HG03045 (cell line): ENCODE data around the gene C11orf58.

Experiments used
- ATAC-seq: cut with Tn5 transposase; IDR thresholded peaks from one replicate; pipeline ENCODE4 v1.9.1; 2021; ENCODE audit warnings: mild to moderate bottlenecking, moderate library complexity; ENCODE audit not compliant: unreplicated experiment

C11orf58 gene

GRCh38 chr11:16784666-16785065 lies 46.2 kb downstream of the C11orf58 start:
- ATAC-seq, result no peak

GRCh38 chr11:16785520-16786128 lies 47.2 kb downstream of the C11orf58 start:
- peak; percentile 77 for ATAC-seq

DNA sequence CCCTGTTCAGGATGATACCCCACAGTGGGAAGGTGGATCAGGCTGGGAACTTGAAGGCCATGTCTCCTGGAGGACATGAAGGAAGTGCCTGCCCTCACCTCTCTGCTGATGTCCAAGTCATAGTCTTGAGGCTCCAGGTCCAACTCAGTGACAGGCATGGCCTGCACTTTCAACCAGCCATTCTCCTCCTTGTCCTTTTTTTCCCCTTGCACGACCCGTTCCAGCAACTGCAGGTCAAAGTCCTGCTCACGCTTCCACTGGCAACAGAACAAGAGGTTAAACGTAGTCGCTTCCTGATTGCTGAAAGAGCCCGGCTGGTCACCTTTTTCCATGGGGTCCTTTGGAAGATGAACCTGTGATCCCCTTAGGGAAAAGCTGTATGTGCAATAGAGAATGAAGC lies 47.7 kb downstream of the C11orf58 start:
- no peak for ATAC-seq

GRCh38 chr11:16787035-16787742 lies 48.7 kb downstream of the C11orf58 start:
- no peak for ATAC-seq

DNA sequence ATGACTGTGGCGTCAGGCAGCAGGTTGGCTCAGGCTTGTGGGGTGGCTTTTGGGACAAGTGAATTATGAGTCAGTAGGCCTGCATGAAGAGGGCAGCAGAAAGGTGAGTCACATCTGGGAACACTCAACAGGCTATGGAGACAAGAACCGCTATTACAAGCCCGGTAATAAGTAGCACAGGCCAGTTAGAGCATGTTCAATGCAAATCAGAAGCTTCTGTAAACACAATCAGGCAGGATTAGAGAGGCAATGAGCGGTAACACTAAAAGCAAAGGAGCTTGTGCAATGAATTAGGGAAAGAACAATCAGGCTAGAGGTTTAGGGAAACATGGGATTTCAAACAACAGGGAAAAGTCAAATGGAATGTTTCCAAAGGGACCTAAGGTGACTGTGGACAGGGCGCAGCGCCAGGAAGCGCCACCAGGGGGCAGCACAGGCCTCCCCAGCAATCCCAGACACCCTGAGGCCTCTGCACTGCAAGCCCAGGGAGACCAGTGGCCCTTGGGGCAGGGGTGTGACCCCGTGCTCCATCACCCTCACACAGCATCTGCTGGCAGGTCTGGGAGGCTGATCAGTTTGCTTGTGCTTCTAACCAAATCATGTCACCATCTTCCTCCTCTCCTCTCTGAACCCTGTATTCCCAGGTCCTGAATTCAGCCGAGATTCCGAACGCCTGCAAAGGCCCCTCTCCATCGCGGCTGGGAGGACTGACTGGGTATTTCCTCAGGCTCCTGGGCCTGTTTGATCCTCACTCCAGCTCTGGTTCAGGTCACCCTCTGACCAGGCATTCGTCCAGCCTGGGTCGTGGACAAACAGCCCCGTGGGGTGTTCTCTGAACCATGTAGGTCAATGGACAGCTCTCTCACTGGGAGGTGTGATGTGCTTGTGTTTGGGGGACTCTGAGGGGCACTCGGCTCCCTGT lies 50.0 kb downstream of the C11orf58 start:
- peak; percentile 64 for ATAC-seq

- no peak for ATAC-seq
These were observed 50.6 kb downstream of the C11orf58 start for GRCh38 chr11:16789063-16789420.

- no peak for ATAC-seq
These were observed 51.4 kb downstream of the C11orf58 start for GRCh38 chr11:16789560-16790485.

DNA sequence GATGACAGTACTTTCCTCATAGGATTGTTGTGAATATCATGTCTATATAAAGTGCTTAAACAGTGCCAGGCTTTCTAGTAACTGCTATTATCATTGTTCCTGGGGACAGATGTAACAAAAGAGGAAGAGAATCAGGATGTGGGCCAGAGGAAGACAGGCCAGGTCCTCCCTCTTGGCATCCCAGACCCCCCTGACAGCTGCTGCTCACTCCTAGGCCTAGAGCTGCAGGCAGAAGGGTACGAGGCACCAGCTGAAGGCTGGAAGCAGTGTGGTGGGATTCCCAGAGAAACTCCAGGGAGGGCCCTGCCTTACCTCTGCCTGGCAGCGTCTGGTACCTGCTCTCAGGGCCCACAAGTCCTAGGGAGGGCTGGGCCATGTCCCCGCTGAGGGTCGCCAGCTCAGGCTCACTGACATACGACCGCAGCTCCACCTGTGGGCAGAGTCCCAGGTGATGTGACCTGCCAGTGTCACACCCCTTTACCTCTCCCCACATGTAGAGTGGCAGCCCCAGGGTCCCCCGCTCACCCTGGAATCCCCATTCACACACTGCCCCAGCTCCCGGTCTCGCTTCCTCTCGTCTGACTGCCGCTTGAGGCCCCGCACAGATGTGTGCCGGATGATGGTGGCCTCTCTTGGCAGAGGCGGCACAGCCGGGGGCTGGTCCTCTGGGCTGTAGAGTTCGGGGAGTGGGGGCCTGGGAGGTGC lies 52.2 kb downstream of the C11orf58 start:
- no peak for ATAC-seq

GRCh38 chr11:16791191-16791961 lies 52.9 kb downstream of the C11orf58 start:
- no peak for ATAC-seq

GRCh38 chr11:16792426-16792825 lies 54.0 kb downstream of the C11orf58 start:
- no peak for ATAC-seq

- ATAC-seq, result no peak
These were observed 54.6 kb downstream of the C11orf58 start for GRCh38 chr11:16793009-16793408.

- ATAC-seq, result no peak
These were observed 55.1 kb downstream of the C11orf58 start for GRCh38 chr11:16793511-16793910.

DNA sequence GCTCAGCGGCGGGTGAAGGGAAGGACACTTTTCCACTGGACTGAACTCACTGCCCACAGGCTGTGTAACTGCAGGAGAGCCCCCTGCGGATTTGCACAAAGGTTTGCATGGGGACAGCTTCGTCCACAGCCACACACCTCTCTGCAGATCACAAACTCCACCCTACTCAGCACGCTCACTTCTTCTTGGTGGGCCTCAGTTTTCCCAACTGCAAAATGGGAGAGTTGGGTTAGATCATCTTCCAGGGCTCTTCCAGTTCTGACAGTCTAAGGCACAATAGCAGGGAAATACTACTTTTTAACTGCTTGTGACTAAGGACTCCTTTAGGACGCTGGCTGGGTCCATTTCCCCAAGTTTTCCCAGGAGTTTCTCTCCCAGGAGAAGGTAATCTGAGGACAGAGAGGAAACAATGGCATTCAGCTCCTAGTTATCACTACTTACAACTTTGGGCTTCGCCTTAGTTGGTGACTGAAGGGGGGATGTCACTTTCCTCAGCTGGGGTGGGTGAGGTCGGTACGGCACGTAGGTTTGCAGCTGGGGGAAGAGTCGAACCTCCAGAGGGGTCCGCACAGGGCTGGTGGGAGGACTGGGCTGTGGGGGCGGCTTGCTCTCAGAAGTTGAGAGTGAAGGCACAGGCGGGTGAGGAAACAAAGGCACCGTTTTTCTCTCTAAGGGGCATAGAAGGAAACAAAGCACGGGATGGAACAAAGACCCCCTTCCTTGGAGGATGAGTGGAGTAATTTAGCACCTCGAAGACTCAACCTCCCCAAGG lies 55.8 kb downstream of the C11orf58 start:
- ATAC-seq, result no peak

DNA sequence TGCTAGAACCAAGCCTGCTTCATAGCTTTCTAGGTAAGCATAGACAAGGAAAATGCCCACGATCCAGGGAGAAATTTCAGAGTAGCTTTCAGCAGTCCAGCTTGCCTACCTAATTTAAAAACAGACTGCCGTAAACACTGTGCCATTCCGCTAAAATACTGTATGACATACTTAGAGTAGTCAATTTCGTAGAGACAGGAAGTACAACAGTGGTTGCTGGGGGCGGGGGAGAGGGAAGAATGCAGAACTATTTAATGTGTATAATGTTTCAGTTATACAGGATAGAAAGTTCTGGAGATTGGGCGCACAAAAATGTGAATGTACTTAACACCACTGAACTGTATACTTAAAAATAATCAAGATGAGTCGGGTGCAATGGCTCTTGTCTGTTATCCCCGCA lies 56.7 kb downstream of the C11orf58 start:
- no peak for ATAC-seq

- no peak for ATAC-seq
These were observed 57.9 kb downstream of the C11orf58 start for GRCh38 chr11:16796311-16796710.

DNA sequence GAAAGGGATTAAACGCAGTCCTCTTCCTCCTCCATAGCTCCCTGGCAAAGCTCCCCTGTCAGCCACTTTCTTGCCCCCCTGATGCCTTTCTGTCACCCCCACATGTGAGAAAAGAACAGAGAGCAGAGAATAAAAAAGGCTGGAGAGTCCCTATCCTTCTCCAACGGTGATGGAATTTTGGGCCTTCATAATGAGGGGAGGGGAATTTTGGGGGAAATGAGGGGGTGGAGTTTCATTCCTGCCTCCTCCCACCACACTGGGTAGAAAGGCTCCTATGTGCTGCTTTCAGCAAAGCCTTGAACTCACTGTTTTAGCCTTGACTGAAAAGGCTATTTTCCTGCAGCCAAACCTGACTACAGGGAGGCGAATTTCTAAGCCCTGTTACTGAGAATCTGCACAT lies 59.3 kb downstream of the C11orf58 start:
- no peak for ATAC-seq

GRCh38 chr11:16799221-16799620 lies 60.8 kb downstream of the C11orf58 start:
- ATAC-seq, result no peak

DNA sequence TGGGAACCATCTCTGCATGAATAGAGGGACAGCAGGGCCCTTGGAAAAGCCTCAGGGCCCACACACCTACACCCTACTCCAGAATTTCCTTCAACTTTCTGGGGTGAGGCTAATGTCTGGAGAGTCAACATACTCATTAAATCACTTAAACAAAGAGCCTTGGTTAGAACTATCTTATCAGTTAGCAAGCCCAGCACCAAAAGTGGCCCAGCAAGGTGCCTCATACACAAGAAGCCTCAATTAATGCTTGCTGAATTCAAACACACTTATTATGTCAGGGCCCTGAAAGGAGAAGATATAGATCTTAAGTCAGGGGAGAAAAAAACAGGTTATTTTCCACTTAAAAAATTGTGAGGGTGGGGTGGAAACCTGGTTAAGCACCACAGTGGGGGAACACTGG lies 61.4 kb downstream of the C11orf58 start:
- no peak for ATAC-seq

- no peak for ATAC-seq
These were observed 61.9 kb downstream of the C11orf58 start for GRCh38 chr11:16800382-16800781.
